GM19043 (cell line): ENCODE measurements around the gene NDST1.

Experiments
- ATAC-seq: cut with Tn5 transposase; IDR thresholded peaks from one replicate; pipeline ENCODE4 v1.9.1; 2021; ENCODE audit warnings: low read depth; ENCODE audit not compliant: unreplicated experiment

NDST1 gene

DNA sequence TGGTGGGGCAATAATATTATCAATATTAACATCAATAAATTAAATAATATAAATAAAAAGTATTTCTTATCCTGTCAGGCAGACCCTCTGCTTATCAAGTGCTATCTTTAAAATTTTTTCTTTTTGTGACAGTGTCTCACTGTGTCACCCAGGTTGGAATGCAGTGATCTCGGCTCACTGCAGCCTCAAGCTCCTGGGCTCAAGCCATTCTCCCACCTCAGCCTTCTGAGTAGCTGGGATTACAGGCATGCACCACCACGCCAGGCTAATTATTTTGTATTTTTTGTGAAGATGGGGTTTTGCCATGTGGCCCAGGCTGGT is 53.2 kb downstream of the NDST1 start:
- ATAC-seq, result no peak

GRCh38 chr5:150561571-150562275 is 53.8 kb downstream of the NDST1 start:
- ATAC-seq, result no peak

GRCh38 chr5:150562832-150563231 is 54.9 kb downstream of the NDST1 start:
- ATAC-seq, result no peak

DNA sequence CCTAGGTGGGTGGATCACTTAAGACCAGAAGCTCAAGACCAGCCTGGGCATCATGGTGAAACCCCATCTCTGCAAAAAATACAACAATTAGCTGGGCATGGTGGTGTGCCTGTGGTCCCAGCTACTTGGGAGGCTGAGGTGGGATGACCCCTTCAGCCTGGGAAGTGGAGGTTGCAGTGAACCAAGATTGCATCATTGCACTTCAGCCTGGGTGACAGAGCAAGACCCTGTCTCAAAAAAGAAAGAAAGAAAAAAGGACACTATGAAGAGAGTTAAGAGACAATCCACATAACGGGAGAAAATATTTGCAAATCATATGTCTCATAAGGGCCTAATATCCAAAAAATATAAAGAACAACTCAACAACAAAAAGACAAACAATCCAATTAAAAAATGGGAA is 57.9 kb downstream of the NDST1 start:
- ATAC-seq, result no peak

GRCh38 chr5:150567031-150567717 is 59.2 kb downstream of the NDST1 start:
- no peak for ATAC-seq

DNA sequence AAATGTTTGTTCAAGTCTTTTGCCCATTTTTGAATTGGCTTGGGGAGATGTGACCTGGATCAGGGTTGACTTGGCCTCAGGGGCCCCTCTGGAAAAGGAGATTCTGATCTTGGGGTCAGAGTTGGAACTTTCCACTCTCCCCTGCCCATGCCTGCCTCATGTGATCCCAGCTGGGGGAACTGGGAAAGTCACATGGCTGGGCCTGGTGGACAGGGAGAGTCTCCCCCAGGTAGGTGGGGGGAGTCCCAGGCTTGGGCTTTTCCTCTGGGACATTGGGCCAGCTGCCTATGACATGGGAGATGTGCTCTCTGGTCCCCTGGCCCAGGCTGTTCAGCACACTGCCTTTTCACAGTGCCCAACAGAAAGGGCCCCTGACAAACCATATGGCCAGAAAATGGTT is 60.7 kb downstream of the NDST1 start:
- ATAC-seq, result no peak

- no peak for ATAC-seq
These were observed 62.4 kb downstream of the NDST1 start for GRCh38 chr5:150570333-150570732.

GRCh38 chr5:150571836-150572235 is 63.9 kb downstream of the NDST1 start:
- no peak for ATAC-seq

DNA sequence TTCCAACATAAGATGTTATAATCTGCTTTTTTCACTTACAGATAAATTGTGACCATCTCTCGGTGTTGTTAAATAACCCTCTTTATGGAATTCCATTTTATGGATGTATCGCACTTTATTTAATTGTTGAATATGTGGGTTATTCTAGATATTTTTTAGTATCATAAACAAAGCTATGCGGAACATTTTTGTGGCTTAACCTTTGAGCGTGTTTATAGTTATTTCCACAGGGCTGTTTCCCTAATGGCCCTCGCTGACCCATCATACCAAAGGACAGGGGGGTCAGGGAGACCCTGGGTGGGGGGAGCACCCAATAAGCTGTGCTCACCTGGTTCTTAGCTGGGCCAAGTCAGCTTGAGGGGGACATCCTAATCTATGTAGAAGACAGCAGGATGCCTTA is 65.3 kb downstream of the NDST1 start:
- ATAC-seq, result no peak

DNA sequence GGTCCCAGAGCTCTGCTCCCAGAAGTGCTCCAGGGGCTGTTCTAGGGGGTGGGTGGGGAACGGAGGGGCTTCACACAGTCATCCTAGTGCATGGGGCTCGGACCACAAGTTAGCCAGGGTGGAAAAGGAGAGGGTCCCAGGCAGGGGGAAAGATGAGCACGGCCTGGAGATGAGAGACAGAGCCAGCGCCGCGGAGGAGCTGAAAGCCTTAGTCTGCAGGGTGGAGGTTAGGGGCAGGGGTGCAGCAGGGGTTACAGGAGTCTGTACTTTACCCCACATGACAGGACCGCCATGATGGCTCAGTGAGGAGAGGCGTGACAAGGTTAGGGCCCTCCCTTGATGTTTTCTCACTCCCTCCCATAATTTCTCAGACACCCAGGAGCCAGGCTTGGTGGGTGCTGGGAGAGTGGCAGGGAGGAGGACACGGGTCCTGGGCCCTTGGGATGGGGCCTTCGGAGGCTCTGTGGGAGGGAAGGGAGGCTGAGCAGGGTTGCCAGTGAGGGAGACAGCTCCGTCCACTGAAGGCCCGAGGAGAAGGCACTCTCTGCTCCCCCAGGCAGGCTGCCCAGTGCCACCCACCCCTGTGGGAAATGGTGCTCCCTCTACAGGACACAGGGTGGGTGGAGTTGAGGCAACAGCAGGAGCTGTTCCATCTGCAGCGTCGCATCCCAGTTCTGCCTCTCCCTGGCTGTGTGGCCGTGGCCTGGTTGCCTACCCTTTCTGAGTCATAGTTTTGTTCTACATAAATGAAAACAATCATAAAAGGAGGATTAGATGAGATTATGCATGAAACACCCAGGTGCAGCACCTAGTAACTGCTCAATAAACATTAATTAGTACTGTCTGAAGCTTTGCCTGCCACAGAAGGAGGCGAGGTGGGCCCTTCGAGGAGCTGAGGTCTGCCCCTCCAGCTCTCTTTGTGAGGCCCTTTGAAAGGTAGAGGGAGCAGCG is 66.2 kb downstream of the NDST1 start:
- no peak for ATAC-seq

- ATAC-seq, result no peak
These were observed 67.1 kb downstream of the NDST1 start for GRCh38 chr5:150574818-150575547.

GRCh38 chr5:150575745-150576448 is 68.0 kb downstream of the NDST1 start:
- no peak for ATAC-seq

- ATAC-seq, result no peak
These were observed 68.6 kb downstream of the NDST1 start for GRCh38 chr5:150576449-150576949.

GRCh38 chr5:150577378-150578139 is 69.6 kb downstream of the NDST1 start:
- no peak for ATAC-seq

DNA sequence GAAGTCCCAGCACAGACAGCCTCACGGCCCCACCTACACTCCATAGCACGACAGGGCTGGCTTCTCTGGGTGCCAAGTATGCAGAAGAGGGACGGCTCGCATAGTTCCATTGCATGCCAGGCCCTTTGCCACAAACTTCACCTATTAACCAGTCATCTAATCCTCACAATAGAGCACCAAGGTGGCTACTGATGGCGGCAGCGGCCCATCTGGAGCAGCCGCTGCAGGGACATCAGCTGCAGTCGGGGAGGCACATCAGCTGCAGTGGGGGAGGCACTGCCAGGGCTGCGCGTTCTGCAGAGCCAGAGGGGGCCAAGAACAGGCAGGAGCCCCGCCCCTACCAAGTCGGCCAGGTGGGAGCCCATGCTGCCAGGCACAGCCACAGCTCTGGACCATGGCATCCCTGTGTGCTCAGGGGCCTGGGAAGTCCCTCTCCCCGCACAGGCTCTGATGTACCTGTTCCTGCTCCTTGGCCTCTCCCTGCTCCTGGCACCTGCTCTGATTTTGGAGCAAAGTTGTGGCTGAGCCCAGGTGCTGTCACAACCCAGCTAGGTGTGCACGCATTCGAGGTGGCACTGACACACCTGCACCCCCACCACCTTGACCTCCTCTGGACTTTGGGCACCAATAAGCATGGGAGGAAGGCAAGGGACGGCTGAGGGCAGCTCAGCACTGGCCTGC is 71.0 kb downstream of the NDST1 start:
- ATAC-seq, result no peak

DNA sequence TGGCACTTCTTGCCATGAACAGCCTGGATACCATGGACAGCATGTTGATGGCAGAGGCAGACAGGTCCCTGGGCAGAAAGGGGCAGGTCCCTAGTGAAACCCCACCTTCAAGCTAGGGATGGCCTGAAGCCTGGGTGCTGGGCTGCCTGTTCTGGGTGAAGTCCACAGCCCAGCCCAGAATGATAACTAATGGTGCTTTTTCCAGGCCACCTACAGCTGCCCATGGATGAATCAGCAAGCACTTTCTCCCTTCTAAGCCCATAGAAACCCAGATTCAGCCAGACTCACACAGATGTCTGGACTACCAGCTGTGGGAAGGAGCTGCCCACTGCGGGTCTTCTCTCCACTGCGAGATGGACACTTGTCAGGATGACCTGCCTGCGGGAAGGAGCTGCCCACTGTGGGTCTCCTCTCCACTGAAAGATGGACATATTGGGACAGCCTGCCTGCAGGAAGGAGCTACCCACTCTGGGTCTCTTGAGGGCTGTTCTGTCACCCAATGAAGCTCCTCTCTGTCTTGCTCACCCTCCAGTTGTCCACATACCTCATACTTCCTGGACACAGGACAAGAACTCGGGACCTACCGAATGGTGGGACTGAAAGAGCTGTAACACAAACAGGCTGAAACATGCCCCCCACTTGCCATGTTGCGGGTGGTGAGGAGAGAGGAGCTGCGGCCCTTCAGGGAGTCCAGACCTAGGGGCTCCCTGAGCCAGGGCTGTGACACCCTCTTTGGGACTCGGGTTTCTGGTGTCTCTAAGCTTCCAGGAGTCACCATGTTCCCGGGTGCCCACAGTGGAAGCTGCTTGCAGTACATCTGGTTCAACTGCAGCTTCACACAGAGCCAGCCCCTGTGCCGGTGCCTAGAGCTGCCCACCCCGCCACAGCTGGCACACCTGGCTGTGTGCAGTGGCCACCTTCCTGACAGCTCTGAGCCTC is 71.8 kb downstream of the NDST1 start:
- ATAC-seq, result no peak

DNA sequence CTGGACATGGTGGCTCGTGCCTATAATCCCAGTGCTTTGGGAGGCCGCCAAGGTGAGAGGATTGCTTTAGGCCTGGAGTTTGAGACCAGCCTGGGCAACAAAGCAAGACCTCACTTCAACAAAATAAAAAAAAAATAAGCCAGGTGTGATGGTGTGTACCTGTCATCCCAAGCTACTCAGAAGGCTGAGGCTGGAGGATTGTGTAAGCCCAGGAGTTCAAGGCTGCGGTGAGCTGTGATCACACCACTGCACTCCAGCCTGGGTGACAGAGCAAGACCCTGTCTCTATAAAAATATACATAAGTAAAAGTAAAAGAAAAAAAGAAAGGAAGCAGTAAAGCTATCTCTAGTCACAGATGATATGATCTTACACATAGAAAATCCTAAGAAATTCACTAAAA is 73.0 kb downstream of the NDST1 start:
- ATAC-seq, result no peak
